ENCODE measurements around the gene ETFB. TPM values are rescaled to one million over a fixed set of nuclear protein-coding genes. Genes with fewer than 3 reads are reported as not detected.

Gene ETFB
- total RNA-seq, 1 experiment from 2014 or later, result 204 TPM

DNA sequence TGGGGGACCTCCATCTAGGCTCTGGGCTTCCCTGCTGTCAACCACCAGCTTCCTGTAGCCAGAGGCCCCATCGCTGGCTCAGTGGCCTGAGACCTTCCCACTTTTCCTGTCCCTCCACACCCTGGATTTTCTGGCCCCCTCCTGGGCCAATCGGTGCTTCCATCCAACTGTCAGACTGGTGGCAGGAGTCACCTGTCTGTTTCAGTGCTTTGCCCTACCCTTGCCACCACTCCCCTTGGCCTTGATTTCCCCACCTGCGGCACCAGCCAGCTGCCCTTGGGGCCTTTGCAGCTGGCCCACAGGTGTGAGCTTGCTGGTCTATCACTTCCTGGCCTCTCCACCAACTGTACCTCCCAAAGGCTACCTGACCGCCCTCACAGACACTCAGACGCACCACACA lies 36.8 kb downstream of the ETFB start:
- H4K20me1 ChIP-seq (ENCODE audit: insufficient read depth), result no peaks in the 10 kb centered on the region
- TF ChIP-seq CTCF (conservative IDR thresholded peaks at IDR 0.05) (no peak), EZH2 (IDR thresholded peaks at IDR 0.05; ENCODE audit: low read depth) (no peak)
- peaks cover 11% of the 10 kb centered on the region for H3K27me3 ChIP-seq (ENCODE audit: insufficient read depth, low read depth)
- H2AFZ ChIP-seq, result no peak overlapping the region
- no peaks in the 10 kb centered on the region for H3K36me3 ChIP-seq (ENCODE audit: low read depth)
- no peak overlapping the region for H3K4me3 ChIP-seq
- ChIA-PET CTCF (no interaction called here), POLR2A (ENCODE audit: unreplicated experiment) (no interaction called here)
- intact Hi-C loops (cut with micrococcal nuclease; ENCODE audit: unreplicated experiment), result no loop called here
- H3F3A ChIP-seq (ENCODE audit: insufficient read depth, low read depth), result no peaks in the 10 kb centered on the region
- no peak for DNase-seq
- no peaks in the 10 kb centered on the region for H3K9me2 ChIP-seq (ENCODE audit: insufficient read depth)
- H3K79me2 ChIP-seq (ENCODE audit: low read depth), result no peaks in the 10 kb centered on the region
- no peaks in the 10 kb centered on the region for H3K4me1 ChIP-seq (replicated peaks; ENCODE audit: insufficient read depth)
- H3K9me3 ChIP-seq (ENCODE audit: insufficient read depth, low read depth), result no peaks in the 10 kb centered on the region
- no peak overlapping the region for H3K27ac ChIP-seq
- BruUV-seq (replicated peaks), result no TSS peak
- H3K4me2 ChIP-seq, result no peak overlapping the region

DNA sequence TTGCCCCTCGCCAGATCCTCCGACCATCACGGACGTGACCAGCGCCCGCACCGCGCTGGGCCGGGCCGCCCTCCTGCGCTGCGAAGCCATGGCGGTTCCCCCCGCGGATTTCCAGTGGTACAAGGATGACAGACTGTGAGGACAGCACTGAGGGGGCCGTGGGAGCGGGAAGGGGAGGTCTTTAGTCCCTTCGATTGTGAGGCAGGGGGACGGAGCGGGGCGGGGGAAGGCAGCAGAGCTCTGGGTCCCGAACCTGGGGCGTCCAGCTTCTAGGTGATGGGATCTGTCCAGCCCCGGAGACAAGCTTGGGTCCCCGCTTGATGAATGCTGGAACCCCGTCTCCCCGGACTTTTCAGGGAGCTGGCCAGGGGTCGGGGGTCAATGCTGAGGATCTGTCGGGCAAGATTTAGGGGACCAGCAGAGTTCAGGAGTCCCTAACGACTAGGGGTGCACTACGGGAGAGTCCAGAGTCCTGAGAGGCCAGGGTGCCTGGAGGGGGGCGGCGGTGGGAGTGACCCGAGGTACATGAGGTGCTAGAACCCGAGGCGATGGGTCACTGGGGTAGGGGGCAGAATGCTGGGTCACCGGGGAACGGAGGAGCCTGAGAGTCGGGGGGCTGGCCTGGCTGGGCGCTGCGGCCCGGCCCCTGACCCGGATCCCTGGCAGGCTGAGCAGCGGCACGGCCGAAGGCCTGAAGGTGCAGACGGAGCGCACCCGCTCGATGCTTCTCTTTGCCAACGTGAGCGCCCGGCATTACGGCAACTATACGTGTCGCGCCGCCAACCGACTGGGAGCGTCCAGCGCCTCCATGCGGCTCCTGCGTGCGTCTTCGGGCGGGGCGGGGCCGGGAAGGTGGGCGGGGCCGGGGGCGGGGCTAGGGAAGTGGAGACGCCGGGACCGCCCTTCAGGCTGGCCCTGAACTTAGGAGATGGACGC lies 38.9 kb downstream of the ETFB start:
- ChIA-PET CTCF (no interaction called here), POLR2A (ENCODE audit: unreplicated experiment) (no interaction called here)
- no peak for DNase-seq
- intact Hi-C loops (cut with micrococcal nuclease; ENCODE audit: unreplicated experiment), result no loop called here
- H3K4me2 ChIP-seq, result no peak overlapping the region
- no TSS peak for BruUV-seq (replicated peaks)
- TF ChIP-seq CTCF (conservative IDR thresholded peaks at IDR 0.05) (no peak), EZH2 (IDR thresholded peaks at IDR 0.05; ENCODE audit: low read depth) (no peak)
- H4K20me1 ChIP-seq (ENCODE audit: insufficient read depth), result no peaks in the 10 kb centered on the region
- no peaks in the 10 kb centered on the region for H3F3A ChIP-seq (ENCODE audit: insufficient read depth, low read depth)
- H3K27ac ChIP-seq, result no peak overlapping the region
- no peaks in the 10 kb centered on the region for H3K4me1 ChIP-seq (replicated peaks; ENCODE audit: insufficient read depth)
- H3K79me2 ChIP-seq (ENCODE audit: low read depth), result no peaks in the 10 kb centered on the region
- no peak overlapping the region for H3K4me3 ChIP-seq
- no peaks in the 10 kb centered on the region for H3K9me2 ChIP-seq (ENCODE audit: insufficient read depth)
- H3K9me3 ChIP-seq (ENCODE audit: insufficient read depth, low read depth), result no peaks in the 10 kb centered on the region
- H3K27me3 ChIP-seq (ENCODE audit: insufficient read depth, low read depth), result peaks cover 31% of the 10 kb centered on the region
- H3K36me3 ChIP-seq (ENCODE audit: low read depth), result no peaks in the 10 kb centered on the region
- H2AFZ ChIP-seq, result no peak overlapping the region

GRCh38 chr19:51326216-51327065 lies 39.7 kb downstream of the ETFB start:
- H3K9me3 ChIP-seq (ENCODE audit: insufficient read depth, low read depth), result no peaks in the 10 kb centered on the region
- H3K4me2 ChIP-seq, result no peak overlapping the region
- H3K27ac ChIP-seq, result no peak overlapping the region
- H3K27me3 ChIP-seq (ENCODE audit: insufficient read depth, low read depth), result peaks cover 40% of the 10 kb centered on the region
- no peaks in the 10 kb centered on the region for H4K20me1 ChIP-seq (ENCODE audit: insufficient read depth)
- no peaks in the 10 kb centered on the region for H3K36me3 ChIP-seq (ENCODE audit: low read depth)
- POLR2A ChIA-PET (ENCODE audit: unreplicated experiment), result no interaction called here
- no peak overlapping the region for H2AFZ ChIP-seq
- H3K9me2 ChIP-seq (ENCODE audit: insufficient read depth), result no peaks in the 10 kb centered on the region
- intact Hi-C loops (cut with micrococcal nuclease; ENCODE audit: unreplicated experiment), result no loop called here
- H3K79me2 ChIP-seq (ENCODE audit: low read depth), result no peaks in the 10 kb centered on the region
- H3K4me3 ChIP-seq, result no peak overlapping the region
- TF ChIP-seq CTCF (conservative IDR thresholded peaks at IDR 0.05), result no peak
- no peak for TF ChIP-seq EZH2 (IDR thresholded peaks at IDR 0.05; ENCODE audit: low read depth)
- H3F3A ChIP-seq (ENCODE audit: insufficient read depth, low read depth), result no peaks in the 10 kb centered on the region
- no peak for DNase-seq
- BruUV-seq (replicated peaks), result no TSS peak
- H3K4me1 ChIP-seq (replicated peaks; ENCODE audit: insufficient read depth), result no peaks in the 10 kb centered on the region
- CTCF ChIA-PET, result no interaction called here

Measured in PC-9 (cell line).